Measurements from ENCODE around the gene TMEM106A. TPM values are rescaled to one million over a fixed set of nuclear protein-coding genes. Genes with fewer than 3 reads are reported as not detected.
"Not testable (repeated sequence)": the region's sequence is repeated elsewhere in the genome, so short reads cannot be mapped to it uniquely, and the experiment has no call there.

TMEM106A gene
- total RNA-seq, 4 donors from 2014 or later = 0.57 to 4.6 (median 1.4) TPM

- no peak for DNase-seq (ENCODE audit: low spot score in 2 of 2)
- 90 to 93% methylated on average over 2 of the region's 2 CpGs for WGBS, 2 donors
- intact Hi-C loops (cut with DNase I; ENCODE audit: low total_unique reads) = no loop called here
- no peak overlapping the region for H3K4me3 ChIP-seq (ENCODE audit: low read depth, poor library complexity, severe bottlenecking)
- no peak for TF ChIP-seq POLR2A (IDR thresholded peaks at IDR 0.05)
- TF ChIP-seq, protein P1, sequence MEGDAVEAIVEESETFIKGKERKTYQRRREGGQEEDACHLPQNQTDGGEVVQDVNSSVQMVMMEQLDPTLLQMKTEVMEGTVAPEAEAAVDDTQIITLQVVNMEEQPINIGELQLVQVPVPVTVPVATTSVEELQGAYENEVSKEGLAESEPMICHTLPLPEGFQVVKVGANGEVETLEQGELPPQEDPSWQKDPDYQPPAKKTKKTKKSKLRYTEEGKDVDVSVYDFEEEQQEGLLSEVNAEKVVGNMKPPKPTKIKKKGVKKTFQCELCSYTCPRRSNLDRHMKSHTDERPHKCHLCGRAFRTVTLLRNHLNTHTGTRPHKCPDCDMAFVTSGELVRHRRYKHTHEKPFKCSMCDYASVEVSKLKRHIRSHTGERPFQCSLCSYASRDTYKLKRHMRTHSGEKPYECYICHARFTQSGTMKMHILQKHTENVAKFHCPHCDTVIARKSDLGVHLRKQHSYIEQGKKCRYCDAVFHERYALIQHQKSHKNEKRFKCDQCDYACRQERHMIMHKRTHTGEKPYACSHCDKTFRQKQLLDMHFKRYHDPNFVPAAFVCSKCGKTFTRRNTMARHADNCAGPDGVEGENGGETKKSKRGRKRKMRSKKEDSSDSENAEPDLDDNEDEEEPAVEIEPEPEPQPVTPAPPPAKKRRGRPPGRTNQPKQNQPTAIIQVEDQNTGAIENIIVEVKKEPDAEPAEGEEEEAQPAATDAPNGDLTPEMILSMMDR (IDR thresholded peaks at IDR 0.05) = no peak
These were observed 12.0 kb upstream of the TMEM106A start for GRCh38 chr17:43199633-43200032.

- no peak for DNase-seq (ENCODE audit: low spot score in 2 of 2)
- WGBS, 2 donors = 92 to 99% methylated on average over 4 of the region's 4 CpGs
- H3K4me3 ChIP-seq (ENCODE audit: low read depth, poor library complexity, severe bottlenecking) = no peak overlapping the region
- intact Hi-C loops (cut with DNase I; ENCODE audit: low total_unique reads) = no loop called here
- TF ChIP-seq, protein P1 (IDR thresholded peaks at IDR 0.05) = no peak
- TF ChIP-seq POLR2A (IDR thresholded peaks at IDR 0.05) = no peak
These were observed 11.5 kb upstream of the TMEM106A start for GRCh38 chr17:43200127-43200526.

- intact Hi-C loops (cut with DNase I; ENCODE audit: low total_unique reads); H3K4me3 ChIP-seq (ENCODE audit: low read depth, poor library complexity, severe bottlenecking); DNase-seq (ENCODE audit: low spot score in 2 of 2): not testable (repeated sequence)
- 97% methylated on average over 3 of the region's 3 CpGs for WGBS, 2 donors
These were observed 8.7 kb upstream of the TMEM106A start for GRCh38 chr17:43203013-43203412.

GRCh38 chr17:43210576-43210975 lies 1.1 kb upstream of the TMEM106A start:
- intact Hi-C loops (cut with DNase I; ENCODE audit: low total_unique reads) = loop anchor here (10.0 kb wide), 1 partner anchor 1674 kb away; no protein-coding TSS in a partner anchor
- TF ChIP-seq POLR2A (IDR thresholded peaks at IDR 0.05) = no peak
- TF ChIP-seq, protein P1 (IDR thresholded peaks at IDR 0.05) = no peak
- no peak for DNase-seq (ENCODE audit: low spot score in 2 of 2)
- H3K4me3 ChIP-seq (ENCODE audit: low read depth, poor library complexity, severe bottlenecking) = no peak overlapping the region
- 76 to 77% methylated on average over 3 of the region's 3 CpGs for WGBS, 2 donors

- WGBS, 2 donors = 25 to 30% methylated on average over 2 of the region's 2 CpGs
- intact Hi-C loops (cut with DNase I; ENCODE audit: low total_unique reads) = loop anchor here (10.0 kb wide), 1 partner anchor 1674 kb away; no protein-coding TSS in a partner anchor
These were observed 574 bp upstream of the TMEM106A start for GRCh38 chr17:43211123-43211479.

DNA sequence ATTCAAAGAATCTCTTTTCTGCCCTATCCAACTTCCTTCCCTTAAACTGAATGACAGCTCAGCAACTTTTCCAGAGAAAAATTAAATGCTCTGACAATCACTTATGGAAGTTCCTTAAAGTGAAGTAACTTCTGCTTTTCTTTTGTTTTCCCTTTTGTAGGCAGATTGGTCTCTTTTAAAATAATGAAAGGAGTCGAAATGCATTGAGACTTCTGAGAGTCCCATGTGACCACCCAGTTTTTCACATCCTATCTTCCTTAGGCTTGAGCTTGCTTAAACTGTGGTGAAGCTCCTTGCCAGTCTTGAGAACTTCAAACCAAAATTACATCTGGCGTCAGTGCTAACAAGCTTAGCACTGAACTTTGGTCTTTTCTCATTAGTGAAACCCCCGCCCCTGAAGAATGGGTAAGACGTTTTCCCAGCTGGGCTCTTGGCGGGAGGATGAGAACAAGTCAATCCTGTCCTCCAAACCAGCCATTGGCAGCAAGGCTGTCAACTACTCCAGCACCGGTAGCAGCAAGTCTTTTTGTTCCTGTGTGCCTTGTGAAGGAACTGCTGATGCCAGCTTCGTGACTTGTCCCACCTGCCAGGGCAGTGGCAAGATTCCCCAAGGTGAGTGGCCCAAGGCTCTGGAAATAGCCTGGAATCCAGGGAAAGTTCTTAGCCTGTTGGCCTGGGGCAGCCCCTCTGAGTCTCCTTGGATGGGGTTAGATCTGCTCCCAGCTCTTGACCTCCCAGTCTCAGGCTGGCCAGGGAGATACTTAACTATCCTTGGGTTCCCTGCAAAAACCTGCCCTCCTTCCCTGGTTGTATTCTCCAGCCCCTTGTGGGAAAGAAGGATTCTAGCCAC lies 1.2 kb downstream of the TMEM106A start:
- 33 to 36% methylated on average over 7 of the region's 7 CpGs for WGBS, 2 donors
- intact Hi-C loops (cut with DNase I; ENCODE audit: low total_unique reads) = loop anchor here (10.0 kb wide), 1 partner anchor 1672 kb away; no protein-coding TSS in a partner anchor
- DNase-seq (ENCODE audit: low spot score in 2 of 2) = no peak
- H3K4me3 ChIP-seq (ENCODE audit: low read depth, poor library complexity, severe bottlenecking) = no peak overlapping the region
- no peak for TF ChIP-seq POLR2A (IDR thresholded peaks at IDR 0.05)
- TF ChIP-seq, protein P1 (IDR thresholded peaks at IDR 0.05) = no peak

More at GRCh38 chr17:43211123-43211479, 574 bp upstream of the TMEM106A start:
- TF ChIP-seq, protein P1 (IDR thresholded peaks at IDR 0.05) = no peak
- no peak for TF ChIP-seq POLR2A (IDR thresholded peaks at IDR 0.05)
- no peak overlapping the region for H3K4me3 ChIP-seq (ENCODE audit: low read depth, poor library complexity, severe bottlenecking)
- no peak for DNase-seq (ENCODE audit: low spot score in 2 of 2)
